Stimulated activated memory B cell treated with anti-CD40 and anti-IgM and Interleukin-4, amounts not matched to agents 10 μg/mL and 1 μg/mL and 100 μg/mL, for 72 hours (primary cell): ENCODE measurements around the gene LRRC72.
"Not testable (repeated sequence)": the region's sequence is repeated elsewhere in the genome, so short reads cannot be mapped to it uniquely, and the experiment has no call there.

Experiments used
- ATAC-seq: fragments of 150-1000 bp; cut with Tn5 transposase; 2 replicates; pipeline ENCODE4 v1.10.0; 2021
- H3K27ac Mint-ChIP-seq: one replicate; pipeline ENCODE4 v1.8.0; 2022; ENCODE audit warnings: mild to moderate bottlenecking, mixed read lengths
- H3K27me3 Mint-ChIP-seq: one replicate; pipeline ENCODE4 v1.8.0; 2022; ENCODE audit warnings: mixed read lengths
- H3K36me3 Mint-ChIP-seq: one replicate; pipeline ENCODE4 v1.8.0; 2022; ENCODE audit warnings: mixed read lengths
- H3K4me1 Mint-ChIP-seq: one replicate; pipeline ENCODE4 v1.8.0; 2022; ENCODE audit warnings: mixed read lengths
- H3K4me3 Mint-ChIP-seq: one replicate; pipeline ENCODE4 v1.8.0; 2022; ENCODE audit warnings: mild to moderate bottlenecking, moderate library complexity, mixed read lengths
- H3K9me3 Mint-ChIP-seq: one replicate; pipeline ENCODE4 v1.8.0; 2022; ENCODE audit warnings: mixed read lengths

The LRRC72 gene

GRCh38 chr7:16585540-16585939 is 58.9 kb downstream of the LRRC72 start:
- no peaks in the 10 kb centered on the region for H3K4me1 Mint-ChIP-seq
- peaks cover 23% of the 10 kb centered on the region for H3K27me3 Mint-ChIP-seq
- ATAC-seq, result no peak
- H3K27ac Mint-ChIP-seq, result no peak overlapping the region
- no peaks in the 10 kb centered on the region for H3K36me3 Mint-ChIP-seq
- no peak overlapping the region for H3K4me3 Mint-ChIP-seq
- no peaks in the 10 kb centered on the region for H3K9me3 Mint-ChIP-seq

- peak; percentile 36 for ATAC-seq
- Mint-ChIP-seq H3K4me3 (peak overlapping the region; percentile 19), H3K9me3 (no peaks in the 10 kb centered on the region), H3K27me3 (peaks cover 23% of the 10 kb centered on the region), H3K36me3 (no peaks in the 10 kb centered on the region), H3K4me1 (no peaks in the 10 kb centered on the region), H3K27ac (no peak overlapping the region)
These were observed 59.7 kb downstream of the LRRC72 start for GRCh38 chr7:16586081-16586874.

- Mint-ChIP-seq H3K36me3 (no peaks in the 10 kb centered on the region), H3K27ac (no peak overlapping the region), H3K9me3 (no peaks in the 10 kb centered on the region), H3K4me3 (no peak overlapping the region), H3K4me1 (no peaks in the 10 kb centered on the region), H3K27me3 (peaks cover 23% of the 10 kb centered on the region)
- ATAC-seq, result no peak
These were observed 60.5 kb downstream of the LRRC72 start for GRCh38 chr7:16587129-16587528.

GRCh38 chr7:16587790-16588189 is 61.2 kb downstream of the LRRC72 start:
- peaks cover 23% of the 10 kb centered on the region for H3K27me3 Mint-ChIP-seq
- H3K9me3 Mint-ChIP-seq, result no peaks in the 10 kb centered on the region
- H3K27ac Mint-ChIP-seq, result no peak overlapping the region
- H3K36me3 Mint-ChIP-seq, result no peaks in the 10 kb centered on the region
- no peak for ATAC-seq
- H3K4me1 Mint-ChIP-seq, result no peaks in the 10 kb centered on the region
- H3K4me3 Mint-ChIP-seq, result no peak overlapping the region

- no peak for ATAC-seq
- Mint-ChIP-seq H3K4me3 (no peak overlapping the region), H3K4me1 (no peaks in the 10 kb centered on the region), H3K9me3 (no peaks in the 10 kb centered on the region), H3K27ac (no peak overlapping the region), H3K36me3 (no peaks in the 10 kb centered on the region), H3K27me3 (peaks cover 8% of the 10 kb centered on the region)
These were observed 63.3 kb downstream of the LRRC72 start for GRCh38 chr7:16589881-16590280.

- Mint-ChIP-seq H3K36me3 (peaks cover under 1% of the 10 kb centered on the region), H3K27ac (no peak overlapping the region), H3K4me1 (no peaks in the 10 kb centered on the region), H3K27me3 (peaks cover 7% of the 10 kb centered on the region), H3K9me3 (no peaks in the 10 kb centered on the region), H3K4me3 (no peak overlapping the region)
- ATAC-seq, result no peak
These were observed 63.8 kb downstream of the LRRC72 start for GRCh38 chr7:16590424-16590823.

- Mint-ChIP-seq H3K4me3 (no peak overlapping the region), H3K9me3 (no peaks in the 10 kb centered on the region), H3K27me3 (no peaks in the 10 kb centered on the region), H3K36me3 (peaks cover 5% of the 10 kb centered on the region), H3K4me1 (no peaks in the 10 kb centered on the region), H3K27ac (no peak overlapping the region)
- no peak for ATAC-seq
These were observed 65.8 kb downstream of the LRRC72 start for GRCh38 chr7:16592395-16592794.

- no peak for ATAC-seq
- no peaks in the 10 kb centered on the region for H3K27me3 Mint-ChIP-seq
- no peaks in the 10 kb centered on the region for H3K4me1 Mint-ChIP-seq
- H3K27ac Mint-ChIP-seq, result no peak overlapping the region
- H3K36me3 Mint-ChIP-seq, result peaks cover 14% of the 10 kb centered on the region
- no peak overlapping the region for H3K4me3 Mint-ChIP-seq
- no peaks in the 10 kb centered on the region for H3K9me3 Mint-ChIP-seq
These were observed 67.4 kb downstream of the LRRC72 start for GRCh38 chr7:16594061-16594460.

GRCh38 chr7:16594676-16595075 is 68.1 kb downstream of the LRRC72 start:
- Mint-ChIP-seq H3K4me1 (no peaks in the 10 kb centered on the region), H3K9me3 (no peaks in the 10 kb centered on the region), H3K27me3 (no peaks in the 10 kb centered on the region), H3K36me3 (peaks cover 20% of the 10 kb centered on the region), H3K4me3 (no peak overlapping the region), H3K27ac (no peak overlapping the region)
- ATAC-seq, result no peak

- not testable (repeated sequence) for H3K4me1 Mint-ChIP-seq, H3K27me3 Mint-ChIP-seq, H3K4me3 Mint-ChIP-seq, H3K9me3 Mint-ChIP-seq, H3K27ac Mint-ChIP-seq, ATAC-seq
- H3K36me3 Mint-ChIP-seq, result peaks cover 27% of the 10 kb centered on the region
These were observed 69.0 kb downstream of the LRRC72 start for GRCh38 chr7:16595596-16595995.

GRCh38 chr7:16598015-16598414 is 71.4 kb downstream of the LRRC72 start:
- Mint-ChIP-seq H3K36me3 (peaks cover 47% of the 10 kb centered on the region), H3K4me1 (no peaks in the 10 kb centered on the region), H3K9me3 (no peaks in the 10 kb centered on the region), H3K27ac (no peak overlapping the region), H3K27me3 (no peaks in the 10 kb centered on the region), H3K4me3 (no peak overlapping the region)
- ATAC-seq, result no peak

GRCh38 chr7:16599860-16600259 is 73.2 kb downstream of the LRRC72 start:
- H3K4me3 Mint-ChIP-seq, result no peak overlapping the region
- peaks cover 65% of the 10 kb centered on the region for H3K36me3 Mint-ChIP-seq
- H3K4me1 Mint-ChIP-seq, result no peaks in the 10 kb centered on the region
- H3K27ac Mint-ChIP-seq, result no peak overlapping the region
- ATAC-seq, result no peak
- no peaks in the 10 kb centered on the region for H3K9me3 Mint-ChIP-seq
- H3K27me3 Mint-ChIP-seq, result no peaks in the 10 kb centered on the region

GRCh38 chr7:16603633-16604032 is 77.0 kb downstream of the LRRC72 start:
- H3K9me3 Mint-ChIP-seq, result no peaks in the 10 kb centered on the region

GRCh38 chr7:16604054-16604453 is 77.4 kb downstream of the LRRC72 start:
- H3K27ac Mint-ChIP-seq, result no peak overlapping the region
- H3K27me3 Mint-ChIP-seq, result no peaks in the 10 kb centered on the region
- no peak for ATAC-seq
- peaks cover 64% of the 10 kb centered on the region for H3K36me3 Mint-ChIP-seq
- H3K9me3 Mint-ChIP-seq, result no peaks in the 10 kb centered on the region
- H3K4me3 Mint-ChIP-seq, result no peak overlapping the region
- no peaks in the 10 kb centered on the region for H3K4me1 Mint-ChIP-seq

More at GRCh38 chr7:16603633-16604032, 77.0 kb downstream of the LRRC72 start:
- Mint-ChIP-seq H3K36me3 (peaks cover 67% of the 10 kb centered on the region), H3K4me1 (no peaks in the 10 kb centered on the region), H3K27me3 (no peaks in the 10 kb centered on the region), H3K4me3 (no peak overlapping the region), H3K27ac (no peak overlapping the region)
- ATAC-seq, result no peak

- no peaks in the 10 kb centered on the region for H3K9me3 Mint-ChIP-seq
- peaks cover 15% of the 10 kb centered on the region for H3K4me1 Mint-ChIP-seq
- no peak overlapping the region for H3K27ac Mint-ChIP-seq
- H3K36me3 Mint-ChIP-seq, result peaks cover 43% of the 10 kb centered on the region
- no peaks in the 10 kb centered on the region for H3K27me3 Mint-ChIP-seq
- ATAC-seq, result no peak
- H3K4me3 Mint-ChIP-seq, result no peak overlapping the region
These were observed 80.1 kb downstream of the LRRC72 start for GRCh38 chr7:16606704-16607103.

- Mint-ChIP-seq H3K9me3 (no peaks in the 10 kb centered on the region), H3K4me1 (peaks cover 20% of the 10 kb centered on the region), H3K4me3 (no peak overlapping the region), H3K27me3 (no peaks in the 10 kb centered on the region), H3K27ac (no peak overlapping the region), H3K36me3 (peaks cover 19% of the 10 kb centered on the region)
- peak; percentile 87 for ATAC-seq
These were observed 83.3 kb downstream of the LRRC72 start for GRCh38 chr7:16609842-16610450.
